OCI-LY1 (cell line): ENCODE measurements around the gene HPX.

ENCODE experiments used
- H2AFZ ChIP-seq: fragments of 200-600 bp; sonication (generic), shearing (Covaris generic); 2 replicates; pipeline ENCODE4 v1.6.0; 2014; ENCODE audit warnings: antibody characterized with exemption, mild to moderate bottlenecking, low read length
- H3F3A ChIP-seq: fragments of 200-600 bp; sonication (generic), shearing (Covaris generic); 2 replicates; pipeline ENCODE4 v1.6.0; 2014; ENCODE audit warnings: mild to moderate bottlenecking, antibody characterized with exemption, low read length, moderate library complexity; ENCODE audit not compliant: insufficient read depth
- H3K27ac ChIP-seq: fragments of 200-600 bp; sonication (generic); 2 replicates; pipeline ENCODE4 v1.5.1; 2014; ENCODE audit warnings: low read length, mixed run types, mild to moderate bottlenecking, low read depth; ENCODE audit not compliant: poor library complexity, severe bottlenecking
- H3K27me3 ChIP-seq: fragments of 200-600 bp; sonication (generic); 2 replicates; pipeline ENCODE4 v1.6.0; 2014; ENCODE audit warnings: antibody characterized with exemption, mild to moderate bottlenecking, low read length, moderate library complexity; ENCODE audit not compliant: insufficient read depth
- H3K36me3 ChIP-seq: fragments of 200-600 bp; sonication (generic); 2 replicates; pipeline ENCODE4 v1.6.1; 2014; ENCODE audit warnings: mild to moderate bottlenecking, antibody characterized with exemption, low read length, moderate library complexity, mixed read lengths; ENCODE audit not compliant: insufficient read depth
- H3K4me1 ChIP-seq: fragments of 200-600 bp; sonication (generic); 2 replicates; pipeline ENCODE4 v1.5.1; 2014; ENCODE audit warnings: mild to moderate bottlenecking, low read length, moderate library complexity; ENCODE audit not compliant: insufficient read depth, severe bottlenecking
- H3K4me2 ChIP-seq: fragments of 200-600 bp; sonication (generic), shearing (Covaris generic); 2 replicates; pipeline ENCODE4 v1.6.1; 2014; ENCODE audit warnings: low read length
- H3K4me3 ChIP-seq: fragments of 200-600 bp; sonication (generic); 2 replicates; pipeline ENCODE4 v1.5.1; 2014; ENCODE audit warnings: low read length, low read depth, mild to moderate bottlenecking, mixed read lengths; ENCODE audit not compliant: poor library complexity, severe bottlenecking
- H3K79me2 ChIP-seq: fragments of 200-600 bp; shearing (Covaris generic); 2 replicates; pipeline ENCODE4 v1.6.1; 2016; ENCODE audit warnings: mixed run types, low read length, mixed read lengths; ENCODE audit not compliant: insufficient read depth
- H3K9ac ChIP-seq: fragments of 200-600 bp; sonication (generic), shearing (Covaris generic); 2 replicates; pipeline ENCODE4 v1.6.1; 2014; ENCODE audit warnings: mild to moderate bottlenecking, low read length, mixed read lengths
- H3K9me2 ChIP-seq: fragments of 200-600 bp; sonication (generic), shearing (Covaris generic); 2 replicates; pipeline ENCODE4 v1.6.1; 2014; ENCODE audit warnings: low read depth, mild to moderate bottlenecking, low read length, mixed read lengths
- H3K9me3 ChIP-seq: fragments of 200-600 bp; shearing (Covaris generic); 2 replicates; pipeline ENCODE4 v1.6.1; 2014; ENCODE audit warnings: low read length, mixed read lengths
- H4K20me1 ChIP-seq: fragments of 200-600 bp; sonication (generic), shearing (Covaris generic); 2 replicates; pipeline ENCODE4 v1.6.0; 2016; ENCODE audit warnings: mild to moderate bottlenecking, low read length; ENCODE audit not compliant: insufficient read depth
- EZH2 ChIP-seq: fragments of 200-600 bp; sonication (generic), shearing (Covaris generic); IDR thresholded peaks from 2 replicates; pipeline ENCODE4 v1.8.0; 2017; ENCODE audit warnings: borderline replicate concordance, mixed run types, mild to moderate bottlenecking, antibody characterized with exemption, low read length, moderate library complexity, mixed read lengths
- TF ChIP-seq, protein P1 (sequence below): fragments of 200-600 bp; sonication (generic), shearing (Covaris generic); IDR thresholded peaks from 2 replicates; pipeline ENCODE4 v1.5.1; 2017; ENCODE audit warnings: mild to moderate bottlenecking, antibody characterized with exemption, low read length, moderate library complexity, mixed read lengths

Gene HPX

DNA sequence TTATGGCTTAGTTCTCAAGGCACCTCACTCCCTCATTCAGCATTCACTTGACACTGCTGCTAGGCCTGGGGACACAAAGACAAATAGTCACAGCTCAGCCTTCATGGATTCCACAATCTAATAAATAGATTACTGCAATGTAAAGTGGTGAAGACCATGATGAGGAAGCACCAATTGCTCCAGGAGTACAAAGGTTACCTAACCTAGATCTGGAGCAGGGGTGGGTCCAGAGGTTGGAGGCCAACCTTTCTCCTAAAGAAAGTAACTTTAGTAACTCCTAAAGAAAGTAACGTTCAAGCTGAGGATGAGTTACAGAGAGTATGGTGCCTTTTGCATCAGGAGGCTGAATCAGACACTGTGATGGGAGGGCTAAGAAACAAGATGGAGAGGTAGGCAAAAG lies 28.8 kb upstream of the HPX start:
- no peak overlapping the region for H3K4me2 ChIP-seq
- no peaks in the 10 kb centered on the region for H4K20me1 ChIP-seq
- H3K4me1 ChIP-seq = peaks cover 10% of the 10 kb centered on the region
- H3K9ac ChIP-seq = no peak overlapping the region
- no peak overlapping the region for H3K4me3 ChIP-seq
- H3K79me2 ChIP-seq = no peaks in the 10 kb centered on the region
- TF ChIP-seq, protein P1, sequence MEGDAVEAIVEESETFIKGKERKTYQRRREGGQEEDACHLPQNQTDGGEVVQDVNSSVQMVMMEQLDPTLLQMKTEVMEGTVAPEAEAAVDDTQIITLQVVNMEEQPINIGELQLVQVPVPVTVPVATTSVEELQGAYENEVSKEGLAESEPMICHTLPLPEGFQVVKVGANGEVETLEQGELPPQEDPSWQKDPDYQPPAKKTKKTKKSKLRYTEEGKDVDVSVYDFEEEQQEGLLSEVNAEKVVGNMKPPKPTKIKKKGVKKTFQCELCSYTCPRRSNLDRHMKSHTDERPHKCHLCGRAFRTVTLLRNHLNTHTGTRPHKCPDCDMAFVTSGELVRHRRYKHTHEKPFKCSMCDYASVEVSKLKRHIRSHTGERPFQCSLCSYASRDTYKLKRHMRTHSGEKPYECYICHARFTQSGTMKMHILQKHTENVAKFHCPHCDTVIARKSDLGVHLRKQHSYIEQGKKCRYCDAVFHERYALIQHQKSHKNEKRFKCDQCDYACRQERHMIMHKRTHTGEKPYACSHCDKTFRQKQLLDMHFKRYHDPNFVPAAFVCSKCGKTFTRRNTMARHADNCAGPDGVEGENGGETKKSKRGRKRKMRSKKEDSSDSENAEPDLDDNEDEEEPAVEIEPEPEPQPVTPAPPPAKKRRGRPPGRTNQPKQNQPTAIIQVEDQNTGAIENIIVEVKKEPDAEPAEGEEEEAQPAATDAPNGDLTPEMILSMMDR = no peak
- TF ChIP-seq EZH2 = no peak
- no peak overlapping the region for H3K27ac ChIP-seq
- H3K9me3 ChIP-seq = no peaks in the 10 kb centered on the region
- no peaks in the 10 kb centered on the region for H3F3A ChIP-seq
- H3K9me2 ChIP-seq = no peaks in the 10 kb centered on the region
- H3K36me3 ChIP-seq = no peaks in the 10 kb centered on the region
- H3K27me3 ChIP-seq = no peaks in the 10 kb centered on the region
- no peak overlapping the region for H2AFZ ChIP-seq

DNA sequence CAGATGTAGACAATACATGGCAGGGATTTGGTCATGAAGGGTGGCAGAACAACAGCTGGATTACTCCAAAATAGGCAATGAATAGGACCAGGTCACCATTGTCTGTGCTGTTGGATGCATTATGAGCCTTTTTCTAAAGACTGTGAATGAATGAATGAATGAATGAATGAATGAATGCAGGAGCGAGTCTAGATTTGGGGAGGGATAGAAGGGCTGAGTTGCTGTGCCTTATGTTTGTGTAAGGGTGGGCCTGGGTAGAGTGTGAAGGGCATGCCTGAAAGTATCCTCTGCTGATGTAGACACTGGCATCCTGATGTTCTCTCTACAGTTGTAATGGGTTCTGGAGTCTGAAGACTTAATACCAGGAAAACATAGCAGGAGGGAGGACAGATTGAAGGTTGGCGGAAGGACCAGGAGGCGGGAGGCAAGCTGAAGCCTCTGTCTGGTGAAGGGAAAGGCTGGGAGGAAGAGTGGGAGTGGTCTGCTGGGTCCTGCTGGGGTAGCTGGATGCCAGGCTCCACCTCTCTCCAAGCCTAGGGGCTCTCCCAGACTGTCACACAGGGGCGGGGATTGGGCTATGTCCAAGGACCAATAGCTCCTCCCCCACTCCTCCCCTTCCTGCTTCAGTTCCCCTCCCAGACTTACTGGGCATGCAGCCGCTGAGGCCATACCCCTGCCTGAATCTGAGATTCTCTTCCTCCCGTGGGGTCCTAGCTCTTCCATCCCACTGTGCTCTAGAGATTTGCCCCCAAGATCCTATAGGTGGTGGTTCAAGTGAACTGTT lies 28.1 kb upstream of the HPX start:
- Histone ChIP-seq H3K27ac (no peak overlapping the region), H3K9me2 (no peaks in the 10 kb centered on the region), H3K79me2 (no peaks in the 10 kb centered on the region), H3K9me3 (no peaks in the 10 kb centered on the region), H3K4me1 (peaks cover 4% of the 10 kb centered on the region), H3K4me3 (no peak overlapping the region), H3F3A (no peaks in the 10 kb centered on the region), H3K4me2 (no peak overlapping the region), H3K9ac (no peak overlapping the region), H4K20me1 (no peaks in the 10 kb centered on the region), H3K27me3 (no peaks in the 10 kb centered on the region), H3K36me3 (no peaks in the 10 kb centered on the region), H2AFZ (no peak overlapping the region)
- TF ChIP-seq, protein P1 = no peak
- no peak for TF ChIP-seq EZH2

DNA sequence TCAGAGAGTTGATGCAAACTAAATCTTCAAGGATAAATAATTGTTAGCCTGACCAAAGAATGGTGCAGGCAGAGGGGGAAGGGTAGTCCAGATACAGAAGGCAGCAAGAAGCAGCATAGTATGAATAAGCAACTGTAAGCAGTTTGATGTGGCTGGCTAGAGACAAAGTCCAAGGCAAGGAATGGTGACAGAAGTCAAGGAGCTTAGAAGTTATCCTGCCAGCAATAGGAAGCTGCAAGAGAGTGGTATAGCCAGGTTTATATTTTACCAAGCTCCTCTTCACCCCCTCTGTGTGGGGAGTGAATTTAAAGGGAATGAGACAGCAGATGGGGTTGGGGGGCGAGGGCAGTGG lies 18.3 kb upstream of the HPX start:
- H3K9me2 ChIP-seq = no peaks in the 10 kb centered on the region
- no peak overlapping the region for H3K27ac ChIP-seq

More for the DNA sequence above, 18.3 kb upstream of the HPX start:
- H3K9ac ChIP-seq = no peak overlapping the region
- H3F3A ChIP-seq = no peaks in the 10 kb centered on the region
- H3K36me3 ChIP-seq = no peaks in the 10 kb centered on the region
- H3K4me3 ChIP-seq = no peak overlapping the region
- no peaks in the 10 kb centered on the region for H3K79me2 ChIP-seq
- H2AFZ ChIP-seq = no peak overlapping the region
- H3K4me1 ChIP-seq = no peaks in the 10 kb centered on the region
- TF ChIP-seq, protein P1 = no peak
- TF ChIP-seq EZH2 = no peak
- H3K27me3 ChIP-seq = no peaks in the 10 kb centered on the region
- H3K9me3 ChIP-seq = no peaks in the 10 kb centered on the region
- H3K4me2 ChIP-seq = no peak overlapping the region
- no peaks in the 10 kb centered on the region for H4K20me1 ChIP-seq
